Activated CD8-positive, alpha-beta memory T cell treated with anti-CD3 and anti-CD28 coated beads, Interleukin-2, amount 50 U/mL, for 48 hours (primary cell): ENCODE measurements around the gene GNAQ.
"Not testable (repeated sequence)": the region's sequence is repeated elsewhere in the genome, so short reads cannot be mapped to it uniquely, and the experiment has no call there.

ENCODE experiments used
- DNase-seq: peaks from one replicate; pipeline ENCODE4 v3.0.0-alpha.2; 2020

The GNAQ gene

GRCh38 chr9:78031444-78031892, at the start of gene GNAQ:
TSS of gene GNAQ (minus strand) at chr9:78031811. CDS start at chr9:78031235, 576 bp downstream.
- peak; percentile 75 for DNase-seq

GRCh38 chr9:78074385-78075291, 43.0 kb upstream of the GNAQ start:
- DNase-seq = no peak

GRCh38 chr9:78073722-78074121, 42.1 kb upstream of the GNAQ start:
- no peak for DNase-seq

- DNase-seq = no peak
These were observed 41.1 kb upstream of the GNAQ start for GRCh38 chr9:78072586-78073199.

- no peak for DNase-seq
These were observed 38.9 kb upstream of the GNAQ start for GRCh38 chr9:78070521-78070920.

GRCh38 chr9:78064075-78064474, 32.5 kb upstream of the GNAQ start:
- DNase-seq = no peak

GRCh38 chr9:78062710-78063109, 31.1 kb upstream of the GNAQ start:
- no peak for DNase-seq

GRCh38 chr9:78054218-78054617, 22.6 kb upstream of the GNAQ start:
- DNase-seq = not testable (repeated sequence)

- DNase-seq = no peak
These were observed 22.0 kb upstream of the GNAQ start for GRCh38 chr9:78053627-78054026.

GRCh38 chr9:78050421-78050820, 18.8 kb upstream of the GNAQ start:
- DNase-seq = no peak

- DNase-seq = no peak
These were observed 17.9 kb upstream of the GNAQ start for GRCh38 chr9:78049484-78049883.

GRCh38 chr9:78047106-78047505, 15.5 kb upstream of the GNAQ start:
- DNase-seq = no peak

- DNase-seq = no peak
These were observed 14.5 kb upstream of the GNAQ start for GRCh38 chr9:78046112-78046511.

- no peak for DNase-seq
These were observed 13.3 kb upstream of the GNAQ start for GRCh38 chr9:78044886-78045285.

- no peak for DNase-seq
These were observed 12.6 kb upstream of the GNAQ start for GRCh38 chr9:78044189-78044588.

GRCh38 chr9:78041971-78042370, 10.4 kb upstream of the GNAQ start:
- DNase-seq = no peak

GRCh38 chr9:78040726-78041125, 9.1 kb upstream of the GNAQ start:
- no peak for DNase-seq

- DNase-seq = no peak
These were observed 7.1 kb upstream of the GNAQ start for GRCh38 chr9:78038620-78039300.

- DNase-seq = no peak
These were observed 3.9 kb upstream of the GNAQ start for GRCh38 chr9:78035383-78035993.

GRCh38 chr9:78033870-78034269, 2.3 kb upstream of the GNAQ start:
- no peak for DNase-seq

GRCh38 chr9:78032730-78033457, 1.3 kb upstream of the GNAQ start:
- no peak for DNase-seq
